Measurements from ENCODE around the gene TCF12. TPM values are rescaled to one million over a fixed set of nuclear protein-coding genes. Genes with fewer than 3 reads are reported as not detected.

The TCF12 gene
- total and polyA plus RNA-seq, 2 of the 8 experiments (the other 6 are each of a cell fraction or from before 2014, with no cell fraction given), result 85.8 to 101 TPM

DNA sequence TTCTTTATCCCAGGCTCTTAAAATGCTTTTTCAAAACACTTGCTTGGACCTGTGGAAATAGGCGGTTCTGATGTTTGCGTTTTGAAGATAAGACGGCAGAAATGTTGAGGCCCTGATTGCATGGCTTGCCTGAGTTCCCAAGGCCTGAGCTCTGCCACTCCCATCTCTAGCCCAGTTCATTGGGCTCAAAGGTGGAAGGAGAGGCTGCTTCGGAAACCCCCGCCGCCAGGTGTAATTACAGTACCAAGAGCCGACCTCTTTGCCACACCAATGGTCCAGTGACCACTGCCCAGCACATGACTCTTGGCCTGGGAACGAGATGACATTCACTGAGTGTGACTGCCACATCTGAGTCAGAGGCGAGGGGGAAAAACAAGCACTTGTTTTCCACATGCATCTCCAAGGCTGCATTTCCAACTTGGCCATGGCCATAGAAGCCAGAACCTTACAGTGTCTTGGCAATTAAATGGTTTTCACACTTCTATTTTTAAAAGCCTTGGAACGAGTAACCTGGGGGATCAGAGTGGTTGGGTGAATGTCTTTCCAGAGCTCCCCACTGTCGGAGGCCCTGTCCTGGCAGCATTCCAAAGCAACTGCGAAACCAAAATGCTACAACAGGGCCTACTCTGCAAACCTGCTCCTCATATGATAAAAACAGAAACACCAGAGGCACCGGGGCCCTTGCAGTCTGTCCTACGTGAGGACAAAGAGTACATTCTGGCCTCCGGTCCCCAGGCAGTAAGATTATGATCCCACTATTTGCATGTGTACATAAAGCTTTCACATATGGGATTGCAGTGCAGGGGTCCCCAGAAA lies 394.1 kb downstream of the TCF12 start:
- no peak overlapping the region for H3K14ac ChIP-seq (ENCODE audit: insufficient read length)
- no peaks in the 10 kb centered on the region for H3K79me1 ChIP-seq (ENCODE audit: low read depth, low read length)
- H3K23me2 ChIP-seq (ENCODE audit: low read depth, low read length), result no peaks in the 10 kb centered on the region
- H3K4me1 ChIP-seq (replicated peaks in 1 of 4; ENCODE audit: control insufficient read depth in 3 of 4, insufficient read depth in 4 of 4, low read length in 3 of 4), result no peaks in the 10 kb centered on the region
- 84% methylated on average over 15 of the region's 15 CpGs; no CpG with 5 or more reads in 1 of the 2 experiments for WGBS, 2 experiments (ENCODE audit: extremely low coverage in 1 of 2, insufficient coverage in 1 of 2, insufficient read length in 1 of 2, insufficient replicate concordance in 2 of 2, low coverage in 1 of 2, low lambda C conversion rate in 2 of 2, missing lambda C conversion rate in 1 of 2)
- FAIRE-seq (no peak), DNase-seq (ENCODE audit: low read depth in 1 of 2, low spot score in 2 of 2) (no peak)
- H4K91ac ChIP-seq (replicated peaks; ENCODE audit: insufficient read length, low read length), result no peak overlapping the region
- no peak overlapping the region for H2BK20ac ChIP-seq (ENCODE audit: low read length)
- H2BK5ac ChIP-seq (ENCODE audit: low read depth, low read length), result no peak overlapping the region
- no peaks in the 10 kb centered on the region for H3K9me3 ChIP-seq (ENCODE audit: insufficient read depth in 2 of 2, low read depth in 1 of 2, low read length in 1 of 2)
- no peak overlapping the region; the same call in 1 of the 2 replicates for H4K8ac ChIP-seq (ENCODE audit: extremely low read depth, insufficient read depth, low read length)
- H4K5ac ChIP-seq (ENCODE audit: insufficient read length, low read depth, low read length), result no peak overlapping the region
- no peak overlapping the region for H3K4me3 ChIP-seq (ENCODE audit: extremely low read depth in 1 of 4, insufficient read depth in 2 of 4, low read depth in 3 of 4, low read length in 4 of 4)
- ChIA-PET CTCF (ENCODE audit: partially characterized antibody) (interaction anchor here (0.6 to 3.0 kb wide), 10 partner anchors 16 to 489 kb away, joined by 3 to 15 read pairs (median 3); no protein-coding TSS in a partner anchor), POLR2A (ENCODE audit: partially characterized antibody) (interaction anchor here (0.7 to 1.9 kb wide), 4 partner anchors 12 to 210 kb away, joined by 3 to 5 read pairs (median 4); no protein-coding TSS in a partner anchor)
- no peak overlapping the region for H3K27ac ChIP-seq (ENCODE audit: low read depth, low read length)
- no peak overlapping the region for H2BK15ac ChIP-seq (ENCODE audit: low read length)
- no peak overlapping the region for H3K4ac ChIP-seq (replicated peaks; ENCODE audit: insufficient read length, low read depth, low read length)
- H3K56ac ChIP-seq (replicated peaks; ENCODE audit: insufficient read length, low read depth, low read length), result no peak overlapping the region
- H2AK5ac ChIP-seq (ENCODE audit: low read depth, low read length), result no peak overlapping the region
- no peak overlapping the region for H2BK120ac ChIP-seq (replicated peaks; ENCODE audit: low read depth, low read length)
- no peak overlapping the region for H3K4me2 ChIP-seq (ENCODE audit: insufficient read depth in 1 of 2, low read depth in 2 of 2, low read length in 2 of 2)
- no peak for TF ChIP-seq POLR2AphosphoS5 (IDR thresholded peaks at IDR 0.05; ENCODE audit: low read depth, low read length)
- TF ChIP-seq BACH1 (IDR thresholded peaks at IDR 0.05; ENCODE audit: low read length), result no peak
- TF ChIP-seq JUND (IDR thresholded peaks at IDR 0.05; ENCODE audit: low read length), result no peak
- no peak for TF ChIP-seq BRCA1 (IDR thresholded peaks at IDR 0.05; ENCODE audit: low read depth, low read length)
- no peak for TF ChIP-seq CEBPB (IDR thresholded peaks at IDR 0.05; ENCODE audit: low read depth, low read length)
- TF ChIP-seq SP4 (IDR thresholded peaks at IDR 0.05; ENCODE audit: low read length), result no peak
- no peak for TF ChIP-seq TAF1 (IDR thresholded peaks at IDR 0.05; ENCODE audit: low read depth, low read length)
- no peak for TF ChIP-seq TEAD4 (IDR thresholded peaks at IDR 0.05; ENCODE audit: low read depth, low read length)
- no peak for TF ChIP-seq TBP (IDR thresholded peaks at IDR 0.05; ENCODE audit: low read depth, low read length)
- TF ChIP-seq NANOG (IDR thresholded peaks at IDR 0.05; ENCODE audit: insufficient read depth, low read depth, low read length, poor library complexity, severe bottlenecking), result no peak
- TF ChIP-seq CBX8 (IDR thresholded peaks at IDR 0.05; ENCODE audit: borderline replicate concordance, low read depth, low read length), result no peak
- TF ChIP-seq, protein P1, sequence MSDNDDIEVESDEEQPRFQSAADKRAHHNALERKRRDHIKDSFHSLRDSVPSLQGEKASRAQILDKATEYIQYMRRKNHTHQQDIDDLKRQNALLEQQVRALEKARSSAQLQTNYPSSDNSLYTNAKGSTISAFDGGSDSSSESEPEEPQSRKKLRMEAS (IDR thresholded peaks at IDR 0.05), result no peak
- TF ChIP-seq MAFK (IDR thresholded peaks at IDR 0.05; ENCODE audit: low read depth, low read length), result no peak
- TF ChIP-seq TAF7 (optimal IDR thresholded peaks at IDR 0.05; ENCODE audit: borderline replicate concordance, low read depth, low read length), result no peak
- no peaks in the 10 kb centered on the region for H3K27me3 ChIP-seq (replicated peaks in 1 of 4; ENCODE audit: control insufficient read depth in 3 of 4, extremely low read depth in 1 of 4, insufficient read depth in 3 of 4, low read length in 3 of 4)
- H2AFZ ChIP-seq (ENCODE audit: low read length), result no peak overlapping the region
- no peak overlapping the region for H2BK12ac ChIP-seq (ENCODE audit: low read depth, low read length)
- no peak overlapping the region for H3K18ac ChIP-seq (ENCODE audit: extremely low read depth, low read length)
- no peak overlapping the region for H3K9ac ChIP-seq (replicated peaks in 1 of 4; ENCODE audit: extremely low read depth in 1 of 4, low read depth in 3 of 4, low read length in 3 of 4)
- H4K20me1 ChIP-seq (replicated peaks in 1 of 2; ENCODE audit: control insufficient read depth in 1 of 2, insufficient read depth in 2 of 2, low read length in 2 of 2), result no peaks in the 10 kb centered on the region
- H3K23ac ChIP-seq (ENCODE audit: insufficient read length), result no peak overlapping the region
- H3K36me3 ChIP-seq (ENCODE audit: control insufficient read depth in 2 of 4, insufficient read depth in 4 of 4, low read length in 3 of 4), result no peaks in the 10 kb centered on the region
- H3K79me2 ChIP-seq (ENCODE audit: control insufficient read depth in 1 of 2, insufficient read depth in 2 of 2, low read length in 2 of 2), result no peaks in the 10 kb centered on the region
